ENCODE data around the gene CATSPERZ.
"Not testable (repeated sequence)": the region's sequence is repeated elsewhere in the genome, so short reads cannot be mapped to it uniquely, and the experiment has no call there.

The CATSPERZ gene

GRCh38 chr11:64321026-64321425 lies 20.9 kb downstream of the CATSPERZ start:
- DNase-seq: no peak

- no peak for DNase-seq
Observed at GRCh38 chr11:64321533-64321932, 21.4 kb downstream of the CATSPERZ start.

- no peak for DNase-seq
Observed at GRCh38 chr11:64322925-64323260, 22.7 kb downstream of the CATSPERZ start.

- DNase-seq: no peak
Observed at GRCh38 chr11:64323373-64323772, 23.2 kb downstream of the CATSPERZ start.

GRCh38 chr11:64323984-64324383 lies 23.8 kb downstream of the CATSPERZ start:
- DNase-seq: not testable (repeated sequence)

GRCh38 chr11:64324692-64325469 lies 24.7 kb downstream of the CATSPERZ start:
- no peak for DNase-seq

- no peak for DNase-seq
Observed at GRCh38 chr11:64327375-64327774, 27.2 kb downstream of the CATSPERZ start.

GRCh38 chr11:64327993-64328392 lies 27.8 kb downstream of the CATSPERZ start:
- no peak for DNase-seq

- DNase-seq: no peak
Observed at GRCh38 chr11:64330888-64331287, 30.7 kb downstream of the CATSPERZ start.

GRCh38 chr11:64331569-64332371 lies 31.6 kb downstream of the CATSPERZ start:
- peak; percentile 95 for DNase-seq

- peak; percentile 41 for DNase-seq
Observed at GRCh38 chr11:64333556-64333955, 33.4 kb downstream of the CATSPERZ start.

GRCh38 chr11:64334764-64335735 lies 34.9 kb downstream of the CATSPERZ start:
- DNase-seq: peak; percentile 98

- DNase-seq: no peak
Observed at GRCh38 chr11:64337538-64338249, 37.5 kb downstream of the CATSPERZ start.

- DNase-seq: no peak
Observed at GRCh38 chr11:64338716-64339115, 38.6 kb downstream of the CATSPERZ start.

- no peak for DNase-seq
Observed at GRCh38 chr11:64339286-64339685, 39.1 kb downstream of the CATSPERZ start.

GRCh38 chr11:64339754-64340408 lies 39.7 kb downstream of the CATSPERZ start, which contains the start of gene CCDC88B:
Gene CCDC88B, plus strand, starts transcription at chr11:64340204. Its CDS starts 63 bp downstream, at chr11:64340267.
- DNase-seq: peak; percentile 86

- DNase-seq: peak; percentile 80
Observed at GRCh38 chr11:64340671-64341335, 40.6 kb downstream of the CATSPERZ start.

GRCh38 chr11:64341429-64341828 lies 41.3 kb downstream of the CATSPERZ start:
- no peak for DNase-seq

GRCh38 chr11:64341851-64342791 lies 42.0 kb downstream of the CATSPERZ start:
- peak; percentile 96 for DNase-seq

All from hematopoietic multipotent progenitor cell treated with erythropoietin and hydrocortisone succinate and interleukin-3 and kit ligand, for 4 days (in vitro differentiated cells).